Mesenchymal stem cell (in vitro differentiated cells and primary cell): ENCODE data around the gene FAM124B.

Experiments used
- DNase-seq: peaks from one replicate; pipeline ENCODE4 v3.0.0-alpha.2; 2013
- H2AFZ ChIP-seq: one replicate; pipeline ENCODE4 v1.6.1; 2013; ENCODE audit warnings: low read depth, mild to moderate bottlenecking, control low read depth, inconsistent platforms, low read length, moderate library complexity
- H2AK5ac ChIP-seq: 2 replicates; pipeline ENCODE4 v1.6.1; 2013; ENCODE audit warnings: low read length, moderate library complexity, mild to moderate bottlenecking, inconsistent platforms; ENCODE audit not compliant: severe bottlenecking
- H2BK120ac ChIP-seq: one replicate; pipeline ENCODE4 v1.6.1; 2013; ENCODE audit warnings: low read depth, mild to moderate bottlenecking, inconsistent platforms, low read length, moderate library complexity
- H2BK12ac ChIP-seq, 2 experiments: one replicate each; pipeline ENCODE4 v1.6.1; 2013; ENCODE audit warnings: inconsistent platforms in 2 of 2, low read length in 2 of 2, mild to moderate bottlenecking in 2 of 2, moderate library complexity in 2 of 2, control low read depth in 1 of 2
- H2BK15ac ChIP-seq: one replicate; pipeline ENCODE4 v1.6.1; 2013; ENCODE audit warnings: mild to moderate bottlenecking, low read depth, inconsistent platforms; ENCODE audit not compliant: poor library complexity, severe bottlenecking
- H2BK5ac ChIP-seq: 2 replicates; pipeline ENCODE4 v1.6.1; 2013; ENCODE audit warnings: low read depth, mild to moderate bottlenecking, low read length, control low read depth, inconsistent platforms; ENCODE audit not compliant: poor library complexity, severe bottlenecking
- H3K14ac ChIP-seq, 2 experiments: one replicate each; pipeline ENCODE4 v1.6.1; 2013; ENCODE audit warnings: inconsistent platforms in 2 of 2, low read length in 2 of 2, control low read depth in 1 of 2, mild to moderate bottlenecking in 1 of 2, moderate library complexity in 1 of 2
- H3K18ac ChIP-seq, 2 experiments: one replicate each; pipeline ENCODE4 v1.6.1; 2013; ENCODE audit warnings: inconsistent platforms in 2 of 2, low read length in 2 of 2, control low read depth in 1 of 2, low read depth in 1 of 2, mild to moderate bottlenecking in 1 of 2
- H3K23ac ChIP-seq, 2 experiments: one replicate each; pipeline ENCODE4 v1.6.1; 2013; ENCODE audit warnings: inconsistent platforms in 2 of 2, low read length in 2 of 2, mild to moderate bottlenecking in 2 of 2, moderate library complexity in 2 of 2, control low read depth in 1 of 2
- H3K27ac ChIP-seq: 2 replicates; pipeline ENCODE4 v1.5.1; 2013; ENCODE audit warnings: mild to moderate bottlenecking, moderate library complexity, low read length, control low read depth, inconsistent platforms; ENCODE audit not compliant: poor library complexity, severe bottlenecking
- H3K27me3 ChIP-seq, 2 experiments: 2 replicates each; pipeline versions ENCODE4 v1.6.1 to v1.7.0; 2013; ENCODE audit warnings: low read length in 2 of 2, mild to moderate bottlenecking in 2 of 2, moderate library complexity in 2 of 2, control low read depth in 1 of 2, inconsistent platforms in 1 of 2; ENCODE audit not compliant: control insufficient read depth in 1 of 2, insufficient read depth in 1 of 2
- H3K36me3 ChIP-seq, 2 experiments: 2 replicates each; pipeline versions ENCODE4 v1.6.1 to v1.7.0; 2013; ENCODE audit warnings: low read length in 2 of 2, control low read depth in 1 of 2, inconsistent platforms in 1 of 2, low read depth in 1 of 2, mild to moderate bottlenecking in 1 of 2; ENCODE audit not compliant: insufficient read depth in 2 of 2, control insufficient read depth in 1 of 2
- H3K4ac ChIP-seq, 2 experiments: one replicate each; pipeline ENCODE4 v1.6.1; 2013; ENCODE audit warnings: inconsistent platforms in 2 of 2, low read length in 2 of 2, mild to moderate bottlenecking in 2 of 2, moderate library complexity in 2 of 2, control low read depth in 1 of 2, low read depth in 1 of 2
- H3K4me1 ChIP-seq: 2 replicates; pipeline ENCODE4 v1.6.1; 2013; ENCODE audit warnings: low read depth, low read length, control low read depth; ENCODE audit not compliant: control insufficient read depth, insufficient read depth
- H3K4me2 ChIP-seq: 2 replicates; pipeline ENCODE4 v1.6.1; 2013; ENCODE audit warnings: low read length, mild to moderate bottlenecking, inconsistent platforms; ENCODE audit not compliant: poor library complexity, severe bottlenecking
- H3K4me3 ChIP-seq, 2 experiments: 2 replicates each; pipeline versions ENCODE4 v1.5.1 to v1.7.0; 2013; ENCODE audit warnings: low read length in 2 of 2, mild to moderate bottlenecking in 2 of 2, control low read depth in 1 of 2, low read depth in 1 of 2; ENCODE audit not compliant: insufficient read depth in 1 of 2
- H3K79me1 ChIP-seq: replicated peaks from 2 replicates; pipeline ENCODE4 v1.6.1; 2013; ENCODE audit warnings: mild to moderate bottlenecking, control low read depth, low read length, inconsistent platforms; ENCODE audit not compliant: poor library complexity, severe bottlenecking
- H3K9ac ChIP-seq: 2 replicates; pipeline ENCODE4 v1.7.0; 2013; ENCODE audit warnings: mild to moderate bottlenecking, low read length, moderate library complexity
- H3K9me3 ChIP-seq: 2 replicates; pipeline ENCODE4 v1.7.0; 2013; ENCODE audit warnings: mild to moderate bottlenecking, low read length; ENCODE audit not compliant: control insufficient read depth
- H4K8ac ChIP-seq: one replicate; pipeline ENCODE4 v1.6.1; 2013; ENCODE audit warnings: inconsistent platforms, mild to moderate bottlenecking, low read length, moderate library complexity
- H4K91ac ChIP-seq: one replicate; pipeline ENCODE4 v1.6.1; 2013; ENCODE audit warnings: mild to moderate bottlenecking, low read length, inconsistent platforms
- WGBS: methylation state at CpG from one replicate; pipeline ENCODE4 v1.1.7; 2013; ENCODE audit warnings: mixed read lengths; 5-methylcytosine and 5-hydroxymethylcytosine counted together

The FAM124B gene

DNA sequence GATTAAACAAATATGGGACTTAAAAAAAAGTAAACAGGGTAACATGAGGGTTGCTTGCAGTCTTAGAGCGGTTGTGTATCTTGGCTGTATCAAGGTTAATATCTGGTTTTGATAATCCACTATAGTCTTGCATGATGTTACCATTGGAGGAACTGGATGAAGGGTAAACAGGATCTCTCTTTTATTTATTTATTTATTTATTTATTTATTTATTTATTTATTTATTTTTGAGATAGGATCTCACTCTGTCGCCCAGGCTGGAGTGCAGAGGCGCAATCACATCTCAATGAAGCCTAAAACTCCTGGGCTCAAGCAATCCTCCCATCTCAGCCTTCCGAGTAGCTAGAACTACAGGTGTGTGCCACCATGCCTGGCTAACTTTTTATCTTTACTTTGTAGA is 42.9 kb upstream of the FAM124B start:
- Histone ChIP-seq H3K4me3 (no peak overlapping the region), H2AFZ (no peak overlapping the region), H2AK5ac (no peak overlapping the region), H3K27ac (no peak overlapping the region), H4K91ac (no peak overlapping the region), H4K8ac (no peak overlapping the region), H2BK12ac (no peak overlapping the region), H3K9me3 (no peaks in the 10 kb centered on the region), H2BK15ac (no peak overlapping the region), H3K4me1 (no peaks in the 10 kb centered on the region), H3K79me1 (no peaks in the 10 kb centered on the region), H2BK5ac (no peak overlapping the region), H3K36me3 (no peaks in the 10 kb centered on the region), H3K9ac (no peak overlapping the region), H3K18ac (no peak overlapping the region), H2BK120ac (no peak overlapping the region), H3K4ac (no peak overlapping the region), H3K27me3 (peaks cover 0 to 5% of the 10 kb centered on the region in 2 experiments), H3K14ac (no peak overlapping the region), H3K23ac (no peak overlapping the region), H3K4me2 (no peak overlapping the region)
- no peak for DNase-seq
- 96% methylated on average over 4 of the region's 4 CpGs for WGBS

DNA sequence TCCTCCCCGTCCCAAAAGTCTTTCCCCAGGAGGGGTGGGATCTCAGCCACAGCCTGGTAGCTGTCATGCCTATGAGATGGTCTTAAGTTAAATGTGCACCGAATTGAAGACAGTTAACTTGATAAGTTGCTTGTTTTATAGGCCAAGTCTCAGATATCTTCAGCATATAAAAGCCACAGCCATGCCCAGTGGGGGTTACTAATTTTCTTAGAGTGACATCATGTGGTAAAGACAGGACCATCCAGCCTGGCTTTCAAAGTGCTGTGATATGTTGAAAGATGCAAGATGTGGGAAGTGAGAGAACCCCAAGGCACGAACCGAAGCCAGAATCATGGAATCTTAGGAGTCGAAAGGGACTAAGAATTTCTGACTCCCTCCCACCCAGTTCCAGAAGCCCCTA is 42.1 kb upstream of the FAM124B start:
- DNase-seq, result no peak
- H2BK15ac ChIP-seq, result no peak overlapping the region
- H3K9ac ChIP-seq, result no peak overlapping the region
- no peak overlapping the region for H3K4me2 ChIP-seq
- H3K14ac ChIP-seq, result no peak overlapping the region
- no peak overlapping the region for H2BK120ac ChIP-seq
- H3K27me3 ChIP-seq, result peaks cover 0 to 5% of the 10 kb centered on the region in 2 experiments
- no peak overlapping the region for H3K18ac ChIP-seq
- H3K9me3 ChIP-seq, result no peaks in the 10 kb centered on the region
- no peak overlapping the region for H2AK5ac ChIP-seq
- no peak overlapping the region for H3K23ac ChIP-seq
- no peak overlapping the region for H4K91ac ChIP-seq
- no peaks in the 10 kb centered on the region for H3K36me3 ChIP-seq
- no peak overlapping the region for H3K4me3 ChIP-seq
- WGBS, result 94% methylated on average over 5 of the region's 5 CpGs
- no peak overlapping the region for H2BK5ac ChIP-seq
- H2BK12ac ChIP-seq, result no peak overlapping the region
- no peak overlapping the region for H3K27ac ChIP-seq
- H3K4ac ChIP-seq, result no peak overlapping the region
- no peaks in the 10 kb centered on the region for H3K79me1 ChIP-seq
- H2AFZ ChIP-seq, result no peak overlapping the region
- H4K8ac ChIP-seq, result no peak overlapping the region
- H3K4me1 ChIP-seq, result no peaks in the 10 kb centered on the region

DNA sequence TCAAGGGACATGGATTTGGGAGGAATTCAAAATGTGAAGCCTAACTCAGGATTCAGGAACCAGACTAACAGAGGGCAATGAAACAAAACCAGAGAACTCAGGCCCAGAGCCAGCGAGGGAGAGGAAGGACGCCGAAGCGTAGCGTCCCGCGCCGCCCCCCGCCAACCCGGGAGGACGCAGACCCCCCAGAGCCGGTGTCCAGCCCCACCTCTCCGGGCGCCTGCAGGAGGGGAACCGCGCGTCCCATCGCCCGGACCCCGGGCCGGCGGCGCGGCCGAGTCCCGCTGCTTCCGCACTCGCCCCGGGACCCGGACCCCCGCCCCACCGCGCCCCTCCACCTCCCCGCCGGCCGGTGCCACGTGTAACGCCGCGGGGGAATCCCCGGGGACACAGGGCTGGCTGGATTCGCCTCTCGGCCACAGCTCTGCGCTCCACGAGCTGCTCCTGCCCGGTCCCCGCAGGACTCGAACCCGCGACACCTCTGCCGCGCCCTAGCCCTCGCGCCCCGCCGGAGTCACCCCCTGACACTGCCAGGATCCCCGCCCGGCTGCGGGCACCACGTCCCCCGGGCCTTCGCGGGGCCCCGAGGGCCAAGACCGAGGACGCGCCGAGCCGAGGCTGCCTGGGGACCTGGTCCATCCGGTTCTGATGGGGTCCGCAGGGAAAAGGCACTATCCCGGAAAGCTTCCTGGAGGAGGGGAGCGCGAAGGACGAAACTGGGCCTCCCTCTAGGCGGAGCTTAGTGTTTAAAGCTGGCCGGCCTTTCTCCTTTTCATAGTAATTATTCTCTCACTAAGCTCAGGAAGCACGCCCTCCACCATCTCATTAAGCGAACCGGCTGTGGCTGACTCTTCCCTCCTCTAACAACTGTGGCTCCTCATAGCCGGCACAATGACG is 40.4 kb upstream of the FAM124B start:
- 97% methylated on average over 54 of the region's 82 CpGs for WGBS
- Histone ChIP-seq H2AK5ac (no peak overlapping the region), H3K27ac (no peak overlapping the region), H4K8ac (no peak overlapping the region), H2AFZ (no peak overlapping the region), H3K9me3 (no peaks in the 10 kb centered on the region), H3K18ac (no peak overlapping the region), H3K4me3 (peak overlapping the region in 1 of 2 experiments; percentile 80), H3K36me3 (no peaks in the 10 kb centered on the region), H3K4me1 (no peaks in the 10 kb centered on the region), H3K23ac (no peak overlapping the region), H2BK12ac (no peak overlapping the region), H4K91ac (no peak overlapping the region), H2BK120ac (no peak overlapping the region), H3K27me3 (peaks cover 0 to 9% of the 10 kb centered on the region in 2 experiments), H3K14ac (no peak overlapping the region), H2BK5ac (no peak overlapping the region), H3K4ac (no peak overlapping the region), H3K9ac (peak overlapping the region; percentile 88), H3K4me2 (no peak overlapping the region), H3K79me1 (no peaks in the 10 kb centered on the region), H2BK15ac (no peak overlapping the region)
- DNase-seq, result no peak

DNA sequence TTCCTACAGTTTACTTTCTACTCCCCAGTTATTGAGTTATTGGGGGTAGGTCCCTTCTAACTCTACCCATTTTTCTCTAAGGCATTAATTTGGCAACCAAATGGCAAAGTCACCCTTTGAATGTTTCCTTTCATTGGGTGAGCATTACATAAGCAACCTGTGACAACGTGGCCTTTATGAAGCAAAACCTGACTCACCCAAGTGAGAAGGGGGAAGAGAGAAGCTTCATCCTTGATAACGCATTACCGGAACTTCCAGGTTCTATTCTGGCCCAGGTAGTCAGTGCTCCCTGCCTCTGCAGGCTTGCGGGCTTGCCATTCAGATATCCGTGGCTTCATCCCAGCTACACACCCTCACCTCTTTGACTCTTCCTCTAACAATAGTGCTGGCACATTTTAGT is 39.1 kb upstream of the FAM124B start:
- Histone ChIP-seq H3K18ac (no peak overlapping the region), H4K8ac (no peak overlapping the region), H3K4me3 (no peak overlapping the region), H3K9ac (no peak overlapping the region), H3K23ac (no peak overlapping the region), H2BK15ac (no peak overlapping the region), H4K91ac (no peak overlapping the region), H3K27ac (no peak overlapping the region), H3K9me3 (no peaks in the 10 kb centered on the region), H3K27me3 (peaks cover 0 to 13% of the 10 kb centered on the region in 2 experiments), H2BK5ac (no peak overlapping the region), H2BK120ac (no peak overlapping the region), H2AFZ (no peak overlapping the region), H3K79me1 (no peaks in the 10 kb centered on the region), H3K14ac (no peak overlapping the region), H3K4me1 (no peaks in the 10 kb centered on the region), H2BK12ac (no peak overlapping the region), H3K4ac (no peak overlapping the region), H3K36me3 (no peaks in the 10 kb centered on the region), H2AK5ac (no peak overlapping the region), H3K4me2 (no peak overlapping the region)
- DNase-seq, result no peak
- 88% methylated on average over 4 of the region's 5 CpGs for WGBS
